C4-2B (cell line): ENCODE measurements around the gene NAV2.

ENCODE experiments used
- H3K27ac ChIP-seq: fragments of 450-650 bp; 2 replicates; pipeline ENCODE4 v1.5.1; 2017
- ZFX ChIP-seq: fragments of 450-650 bp; IDR thresholded peaks from 2 replicates; pipeline ENCODE4 v1.6.1; 2017
- TF ChIP-seq, protein P1 (sequence below): fragments of 450-650 bp; conservative IDR thresholded peaks from 2 replicates; pipeline ENCODE4 v1.5.1; 2017; ENCODE audit warnings: mild to moderate bottlenecking

The NAV2 gene

DNA sequence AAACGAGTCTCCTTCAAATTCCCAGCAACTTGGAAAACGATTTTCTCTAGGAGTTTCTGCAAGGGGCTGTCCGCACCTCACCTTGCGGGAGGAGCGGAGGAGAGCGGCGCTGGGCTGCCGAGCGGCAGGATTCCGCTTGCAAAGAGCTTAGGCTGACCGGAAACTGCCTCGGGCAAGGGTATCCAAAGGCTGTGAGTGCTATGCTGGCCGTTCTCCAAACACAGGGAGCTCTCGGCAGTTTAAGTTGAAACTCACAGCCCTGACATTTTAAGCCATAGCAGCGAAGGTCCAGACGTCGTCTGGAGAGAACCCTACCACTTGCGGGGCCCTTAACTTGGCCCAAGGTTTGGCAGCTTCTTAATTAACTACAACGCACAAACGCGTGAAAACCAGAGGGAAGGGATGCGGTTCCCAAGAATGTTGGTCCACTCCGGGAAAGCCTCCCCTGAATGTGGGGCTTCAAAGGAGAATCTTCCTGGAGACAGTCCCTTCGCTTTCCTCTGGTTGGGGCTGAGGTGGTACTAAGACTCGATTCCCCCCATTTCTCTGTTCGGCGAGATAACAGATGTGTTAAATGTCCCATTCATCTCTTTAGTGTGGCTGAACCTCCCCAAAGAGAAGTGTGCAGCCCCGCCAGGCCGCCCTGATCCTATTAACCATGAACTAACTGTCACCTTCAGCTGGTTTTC is 448.7 kb downstream of the NAV2 start:
- no peak overlapping the region for H3K27ac ChIP-seq
- TF ChIP-seq, protein P1, sequence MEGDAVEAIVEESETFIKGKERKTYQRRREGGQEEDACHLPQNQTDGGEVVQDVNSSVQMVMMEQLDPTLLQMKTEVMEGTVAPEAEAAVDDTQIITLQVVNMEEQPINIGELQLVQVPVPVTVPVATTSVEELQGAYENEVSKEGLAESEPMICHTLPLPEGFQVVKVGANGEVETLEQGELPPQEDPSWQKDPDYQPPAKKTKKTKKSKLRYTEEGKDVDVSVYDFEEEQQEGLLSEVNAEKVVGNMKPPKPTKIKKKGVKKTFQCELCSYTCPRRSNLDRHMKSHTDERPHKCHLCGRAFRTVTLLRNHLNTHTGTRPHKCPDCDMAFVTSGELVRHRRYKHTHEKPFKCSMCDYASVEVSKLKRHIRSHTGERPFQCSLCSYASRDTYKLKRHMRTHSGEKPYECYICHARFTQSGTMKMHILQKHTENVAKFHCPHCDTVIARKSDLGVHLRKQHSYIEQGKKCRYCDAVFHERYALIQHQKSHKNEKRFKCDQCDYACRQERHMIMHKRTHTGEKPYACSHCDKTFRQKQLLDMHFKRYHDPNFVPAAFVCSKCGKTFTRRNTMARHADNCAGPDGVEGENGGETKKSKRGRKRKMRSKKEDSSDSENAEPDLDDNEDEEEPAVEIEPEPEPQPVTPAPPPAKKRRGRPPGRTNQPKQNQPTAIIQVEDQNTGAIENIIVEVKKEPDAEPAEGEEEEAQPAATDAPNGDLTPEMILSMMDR: no peak
- TF ChIP-seq ZFX: no peak

DNA sequence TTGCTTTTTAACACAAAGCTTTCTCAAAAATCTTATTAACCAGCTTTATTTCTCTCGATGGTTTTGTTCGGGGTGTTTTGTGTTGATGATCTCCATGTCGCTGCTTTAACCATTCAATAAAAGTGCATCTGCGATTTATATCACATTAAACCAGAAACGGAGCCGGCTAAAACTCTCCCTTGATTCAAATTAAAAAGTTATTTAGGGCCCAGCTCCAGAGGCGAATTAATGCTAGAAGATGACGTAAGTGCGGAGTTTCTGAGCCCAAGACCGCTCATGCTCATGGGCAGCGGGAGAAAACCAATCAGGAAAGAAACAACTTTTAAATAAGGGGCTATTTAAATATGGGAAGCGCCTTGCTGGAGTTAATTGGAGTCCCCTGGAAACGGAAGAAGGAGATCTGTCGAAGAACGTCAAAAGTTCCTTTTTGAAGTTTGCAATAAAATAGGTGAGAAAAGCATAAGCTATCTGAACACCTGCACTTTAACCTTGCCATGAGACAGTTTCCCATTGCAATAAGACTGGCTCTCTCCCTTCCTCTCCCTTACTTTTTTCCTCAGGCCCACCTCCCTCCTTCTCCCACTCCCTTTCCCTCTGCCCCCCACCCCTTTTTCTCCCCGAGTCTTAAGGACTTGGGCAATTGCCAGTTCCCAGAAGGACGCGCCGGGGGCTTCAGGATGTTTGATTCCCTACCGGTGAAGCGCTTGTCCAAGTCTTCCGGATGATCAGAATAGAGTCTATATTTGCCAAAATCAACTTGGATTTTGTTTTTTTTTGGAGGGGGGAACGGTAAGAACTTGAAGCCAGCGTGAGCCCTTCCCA is 449.5 kb downstream of the NAV2 start:
- no peak overlapping the region for H3K27ac ChIP-seq
- TF ChIP-seq ZFX: no peak
- TF ChIP-seq, protein P1: no peak

DNA sequence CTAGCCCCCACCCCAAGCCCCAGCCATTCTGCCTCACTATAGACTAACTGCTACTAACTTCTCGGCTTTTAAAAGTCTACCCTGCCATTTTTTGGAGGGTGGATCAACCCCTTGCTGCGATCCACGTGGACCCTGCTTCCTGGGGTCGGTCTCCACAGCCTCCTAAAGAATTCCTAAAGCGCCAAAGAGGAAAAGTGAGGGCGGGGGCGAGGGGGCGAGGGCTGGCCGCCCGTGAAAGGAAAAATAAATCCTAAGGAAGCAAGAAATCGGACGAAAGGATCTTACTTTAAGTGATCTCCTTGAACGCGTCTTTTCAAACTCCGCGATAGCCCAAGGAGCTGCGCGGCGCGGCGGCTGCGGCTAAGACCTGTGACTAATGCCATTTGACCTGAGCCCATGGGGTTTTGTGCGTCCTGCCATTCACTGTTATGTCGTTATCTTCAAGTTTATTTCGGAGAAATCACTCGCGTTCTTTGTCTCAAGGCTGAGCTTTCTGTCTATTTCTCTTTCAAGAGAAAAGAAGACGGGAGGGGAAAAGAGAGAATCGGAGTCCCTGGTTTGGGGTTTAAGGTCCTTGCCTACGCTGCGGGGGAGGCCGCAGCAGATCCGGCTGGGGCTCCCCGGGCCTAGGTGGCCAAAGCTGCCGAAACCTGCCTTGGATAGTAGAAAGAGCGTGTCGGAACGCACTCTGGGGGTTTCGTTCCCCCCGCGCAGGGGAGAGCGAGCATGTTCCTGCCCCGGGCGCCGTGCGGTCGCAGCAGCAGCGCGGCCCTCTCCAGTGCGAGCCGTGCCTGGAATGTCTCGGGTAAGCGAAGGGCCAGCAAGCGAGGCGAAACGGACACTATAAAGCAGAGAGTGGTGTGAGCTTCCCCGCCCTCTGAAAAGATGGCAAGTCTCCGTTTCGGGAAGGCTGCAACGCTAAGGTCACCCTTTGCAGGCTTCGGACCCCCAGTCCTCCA is 450.5 kb downstream of the NAV2 start:
- no peak overlapping the region for H3K27ac ChIP-seq
- TF ChIP-seq, protein P1: no peak
- TF ChIP-seq ZFX: no peak

DNA sequence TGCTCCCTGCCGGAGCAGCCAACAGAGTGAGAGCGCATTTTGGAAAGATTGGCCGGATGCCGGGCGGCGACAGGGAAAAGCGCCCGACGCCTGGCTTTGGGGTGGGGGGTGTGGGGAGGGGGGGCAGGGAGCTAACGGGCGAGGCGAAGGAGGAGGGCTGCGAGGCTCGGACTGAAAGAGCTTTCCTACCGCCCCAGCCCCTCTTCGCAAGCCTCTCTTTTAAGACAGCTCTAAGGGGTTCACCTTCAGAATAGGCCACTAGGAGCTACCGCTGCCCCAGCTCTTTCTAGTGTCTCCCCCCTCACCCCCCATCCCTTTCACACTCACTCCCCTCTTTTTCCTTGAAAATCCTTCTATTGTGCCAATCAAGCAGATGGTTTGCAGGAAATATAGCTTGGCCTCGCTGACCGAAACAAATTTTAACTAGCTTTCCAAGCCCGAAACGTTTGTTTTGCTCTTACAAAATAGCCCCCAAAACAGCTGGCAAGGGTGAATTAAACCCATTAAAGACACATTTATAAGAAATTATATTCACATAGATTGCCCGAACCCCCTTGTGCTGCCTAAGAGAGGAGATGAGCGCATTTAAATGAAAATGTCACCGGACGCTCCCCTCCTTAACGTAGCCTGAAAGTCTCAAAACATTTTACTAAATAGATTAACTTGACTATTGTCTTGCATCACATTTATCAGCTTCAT is 451.3 kb downstream of the NAV2 start:
- no peak for TF ChIP-seq ZFX
- TF ChIP-seq, protein P1: no peak
- H3K27ac ChIP-seq: no peak overlapping the region
